HEK293 (cell line): ENCODE data around the gene LSM10.
A peak's percentile ranks its signal among the peaks of the same experiment; 100 is the strongest.

ENCODE experiments used
- CTCF ChIA-PET: fragments of 350-600 bp; formaldehyde crosslinking; extraction: SDS; loops from one replicate; lab custom pipeline; 2021; ENCODE audit warnings: antibody characterized with exemption; lab: Yijun Ruan, JAX
- POLR2A ChIA-PET: fragments of 300-600 bp; formaldehyde crosslinking; extraction: SDS; loops from one replicate; lab custom pipeline; 2020; ENCODE audit warnings: antibody characterized with exemption, inconsistent platforms; lab: Yijun Ruan, JAX
- H3K27ac ChIP-seq: fragments of 200-500 bp; sonication (Bioruptor generic); 2 replicates; pipeline ENCODE4 v1.5.1; 2014; ENCODE audit warnings: low read depth, low read length, control low read depth, inconsistent platforms; ENCODE audit errors: extremely low read depth
- H3K36me3 ChIP-seq, 2 experiments: fragments of 200-500 bp in 1 of 2; sonication (Bioruptor generic) in 1 of 2; 1 replicate in 1 of 2; 2 replicates in 1 of 2; pipeline ENCODE4 v1.5.1; 2014 to 2017; ENCODE audit warnings: inconsistent platforms in 2 of 2, low read length in 2 of 2; ENCODE audit not compliant: control insufficient read depth in 2 of 2, insufficient read depth in 1 of 2
- H3K4me1 ChIP-seq: fragments of 200-500 bp; sonication (Bioruptor generic); 2 replicates; pipeline ENCODE4 v1.5.1; 2014; ENCODE audit warnings: mild to moderate bottlenecking, low read length, inconsistent platforms; ENCODE audit not compliant: control insufficient read depth, insufficient read depth
- H3K4me3 ChIP-seq: 2 replicates; pipeline ENCODE4 v1.5.1; 2011; ENCODE audit warnings: low read depth, mild to moderate bottlenecking, control low read depth, low read length, moderate library complexity
- H3K9me3 ChIP-seq: fragments of 200-500 bp; sonication (Bioruptor generic); 2 replicates; pipeline ENCODE4 v1.5.1; 2014; ENCODE audit warnings: low read depth, low read length, inconsistent platforms; ENCODE audit not compliant: control insufficient read depth, insufficient read depth
- MZF1 ChIP-seq: fragments of 450-650 bp; formaldehyde crosslinking; IDR thresholded peaks from 2 replicates; pipeline ENCODE4 v1.5.1; 2017; ENCODE audit warnings: missing biosample characterization, missing genetic modification characterization, borderline replicate concordance
- PRDM10 ChIP-seq: fragments of 450-650 bp; formaldehyde crosslinking; IDR thresholded peaks from 2 replicates; pipeline ENCODE4 v1.5.1; 2016; ENCODE audit warnings: missing biosample characterization, missing genetic modification characterization
- ZFP37 ChIP-seq: fragments of 450-650 bp; formaldehyde crosslinking; IDR thresholded peaks from 2 replicates; pipeline ENCODE4 v1.5.1; 2016; ENCODE audit warnings: missing biosample characterization, missing genetic modification characterization
- ZNF121 ChIP-seq: fragments of 450-650 bp; formaldehyde crosslinking; IDR thresholded peaks from 2 replicates; pipeline ENCODE4 v1.5.1; 2016; ENCODE audit warnings: missing biosample characterization, missing genetic modification characterization
- ZNF16 ChIP-seq: fragments of 450-650 bp; formaldehyde crosslinking; IDR thresholded peaks from 2 replicates; pipeline ENCODE4 v1.5.1; 2016; ENCODE audit warnings: low read depth, missing biosample characterization, missing genetic modification characterization
- ZNF169 ChIP-seq: fragments of 450-650 bp; formaldehyde crosslinking; IDR thresholded peaks from 2 replicates; pipeline ENCODE4 v1.5.1; 2016; ENCODE audit warnings: missing biosample characterization, missing genetic modification characterization
- ZNF18 ChIP-seq: fragments of 450-650 bp; formaldehyde crosslinking; IDR thresholded peaks from 2 replicates; pipeline ENCODE4 v1.5.1; 2016; ENCODE audit warnings: missing biosample characterization, missing genetic modification characterization
- ZNF221 ChIP-seq: fragments of 450-650 bp; formaldehyde crosslinking; IDR thresholded peaks from 2 replicates; pipeline ENCODE4 v1.5.1; 2017; ENCODE audit warnings: missing biosample characterization, missing genetic modification characterization, borderline replicate concordance
- ZNF362 ChIP-seq: fragments of 450-650 bp; formaldehyde crosslinking; IDR thresholded peaks from 2 replicates; pipeline ENCODE4 v1.5.1; 2016; ENCODE audit warnings: missing biosample characterization, missing genetic modification characterization
- ZNF398 ChIP-seq: fragments of 450-650 bp; formaldehyde crosslinking; IDR thresholded peaks from 2 replicates; pipeline ENCODE4 v1.5.1; 2017; ENCODE audit warnings: missing biosample characterization, missing genetic modification characterization
- ZNF558 ChIP-seq: fragments of 450-650 bp; formaldehyde crosslinking; IDR thresholded peaks from 2 replicates; pipeline ENCODE4 v1.5.1; 2016; ENCODE audit warnings: missing biosample characterization, missing genetic modification characterization
- ZNF571 ChIP-seq: fragments of 450-650 bp; formaldehyde crosslinking; IDR thresholded peaks from 2 replicates; pipeline ENCODE4 v1.5.0; 2017; ENCODE audit warnings: missing biosample characterization, missing genetic modification characterization
- ZNF610 ChIP-seq: fragments of 450-650 bp; formaldehyde crosslinking; IDR thresholded peaks from 2 replicates; pipeline ENCODE4 v1.5.1; 2016; ENCODE audit warnings: missing biosample characterization, missing genetic modification characterization, borderline replicate concordance
- ZNF623 ChIP-seq: fragments of 450-650 bp; formaldehyde crosslinking; IDR thresholded peaks from 2 replicates; pipeline ENCODE4 v1.5.1; 2016; ENCODE audit warnings: missing biosample characterization, missing genetic modification characterization
- ZNF626 ChIP-seq: fragments of 450-650 bp; sonication (Bioruptor Pico); formaldehyde crosslinking; IDR thresholded peaks from 2 replicates; pipeline ENCODE4 v1.5.1; 2018; ENCODE audit warnings: missing biosample characterization, missing genetic modification characterization, inconsistent platforms
- ZNF76 ChIP-seq: fragments of 450-650 bp; formaldehyde crosslinking; IDR thresholded peaks from 2 replicates; pipeline ENCODE4; 2016; ENCODE audit warnings: low read depth, missing biosample characterization, missing genetic modification characterization, borderline replicate concordance
- ZSCAN30 ChIP-seq: fragments of 450-650 bp; IDR thresholded peaks from 2 replicates; pipeline ENCODE4 v1.5.1; 2018; ENCODE audit warnings: missing biosample characterization, mild to moderate bottlenecking, missing genetic modification characterization, moderate library complexity
- ZXDB ChIP-seq: fragments of 450-650 bp; formaldehyde crosslinking; IDR thresholded peaks from 2 replicates; pipeline ENCODE4 v1.5.1; 2016; ENCODE audit warnings: missing biosample characterization, missing genetic modification characterization

The LSM10 gene

GRCh38 chr1:36400514-36400824 lies 2.8 kb upstream of the LSM10 start (continued):
- TF ChIP-seq ZNF18 (no peak), ZNF623 (no peak)

GRCh38 chr1:36398370-36398977 lies 766 bp upstream of the LSM10 start:
- POLR2A ChIA-PET = interaction anchor here (1.3 to 7.2 kb wide), 3 partner anchors 9 to 13 kb away, joined by 8 to 103 read pairs (median 9); partner anchors contain the start of gene STK40
- CTCF ChIA-PET = interaction anchor here (0.7 to 1.8 kb wide), 4 partner anchors 21 to 1401 kb away, joined by 3 to 7 read pairs (median 5); no protein-coding TSS in a partner anchor
- Histone ChIP-seq H3K9me3 (no peaks in the 10 kb centered on the region), H3K36me3 (peaks cover 0 to 9% of the 10 kb centered on the region in 2 experiments; a peak in 1 of 3 replicates), H3K27ac (no peak overlapping the region), H3K4me3 (no peak overlapping the region), H3K4me1 (no peaks in the 10 kb centered on the region)
- TF ChIP-seq ZNF121 (tag by site-specific recombination) (peak; percentile 65; the same call in 1 of the 2 replicates), ZXDB (tag by site-specific recombination) (no peak)

- H3K27ac ChIP-seq = peak overlapping the region; percentile 51; the same call in 1 of the 2 replicates
- CTCF ChIA-PET = interaction anchor here (0.6 to 1.2 kb wide), 5 partner anchors 8 to 243 kb away, joined by 3 to 5 read pairs (median 4); no protein-coding TSS in a partner anchor
- peak overlapping the region; percentile 58 for H3K4me3 ChIP-seq
- POLR2A ChIA-PET = interaction anchor here (0.6 to 7.2 kb wide), 10 partner anchors 8 to 247 kb away, joined by 3 to 103 read pairs (median 6); partner anchors contain the start of genes OSCP1, STK40 and TRAPPC3
- H3K36me3 ChIP-seq = peaks cover 7 to 24% of the 10 kb centered on the region in 2 experiments; a peak in 2 of 3 replicates
- no peaks in the 10 kb centered on the region for H3K9me3 ChIP-seq
- TF ChIP-seq ZNF626 (tag by site-specific recombination) (no peak), ZNF16 (tag by site-specific recombination) (no peak), MZF1 (tag by site-specific recombination) (no peak), ZNF610 (no peak), ZNF221 (tag by site-specific recombination) (no peak), ZFP37 (no peak), PRDM10 (tag by site-specific recombination) (no peak), ZNF398 (tag by site-specific recombination) (no peak), ZNF76 (tag by site-specific recombination) (no peak), ZNF571 (no peak), ZNF169 (tag by site-specific recombination) (no peak), ZNF362 (tag by site-specific recombination) (no peak), ZSCAN30 (tag by site-specific recombination) (no peak), ZNF558 (tag by site-specific recombination) (no peak)
- TF ChIP-seq, all 188 proteins: peak for 0
- H3K4me1 ChIP-seq = no peaks in the 10 kb centered on the region
Measured at GRCh38 chr1:36397083-36397377, 678 bp downstream of the LSM10 start.
